Tibial nerve (tissue), 4 donors: Measurements from ENCODE around the gene STK33. TPM values are rescaled to one million over a fixed set of nuclear protein-coding genes. Genes with fewer than 3 reads are reported as not detected.
A peak's percentile ranks its signal among the peaks of the same experiment; 100 is the strongest.

ENCODE experiments used
- DNase-seq, 2 donors: peaks; one replicate each; pipeline ENCODE4 v3.0.0-alpha.2; 2019; ENCODE audit warnings: low spot score in 2 of 2
- H3K27ac ChIP-seq, 4 donors: fragments of 200-600 bp; sonication (generic) in 3 of 4; one replicate each; pipeline ENCODE4 v1.5.1; 2017 to 2019; ENCODE audit warnings: mild to moderate bottlenecking in 1 of 4
- H3K27me3 ChIP-seq, 2 donors: fragments of 200-600 bp; sonication (generic) in 1 of 2; one replicate each; pipeline versions ENCODE4 v1.5.1 to v1.6.0; 2017 to 2019
- H3K36me3 ChIP-seq, 3 donors: fragments of 200-600 bp; sonication (generic); one replicate each; pipeline ENCODE4 v1.5.1; 2018 to 2019
- H3K4me1 ChIP-seq, 4 donors: fragments of 200-600 bp; sonication (generic) in 3 of 4; one replicate each; pipeline ENCODE4 v1.5.1; 2017 to 2019
- H3K4me3 ChIP-seq, 4 donors: fragments of 200-600 bp; sonication (generic) in 3 of 4; one replicate each; pipeline ENCODE4 v1.5.1; 2017 to 2019; ENCODE audit warnings: mild to moderate bottlenecking in 1 of 4, moderate library complexity in 1 of 4
- H3K9me3 ChIP-seq, 4 donors: fragments of 200-600 bp; sonication (generic) in 3 of 4; one replicate each; pipeline ENCODE4 v1.5.1; 2017 to 2019
- EP300 ChIP-seq, 2 donors: sonication (generic); formaldehyde crosslinking; IDR thresholded peaks; one replicate each; pipeline ENCODE4 v1.6.1; 2017; ENCODE audit warnings: antibody characterized with exemption in 2 of 2, mild to moderate bottlenecking in 1 of 2
- POLR2A ChIP-seq, 2 donors: fragments of 450-650 bp; IDR thresholded peaks; one replicate each; pipeline ENCODE4 v1.6.1; 2017; ENCODE audit warnings: antibody characterized with exemption in 2 of 2, mild to moderate bottlenecking in 2 of 2, moderate library complexity in 2 of 2
- WGBS, 2 donors: methylation state at CpG; one replicate each; pipeline ENCODE4 v1.1.5; 2018; 5-methylcytosine and 5-hydroxymethylcytosine counted together
- total RNA-seq, 4 donors: library from RNA; depleted of rRNA; stranded (reverse); fragments of >200 nt; gene quantifications; one replicate each; pipeline ENCODE4 v1.1.0, GENCODE V29; 2016
- TF ChIP-seq, protein P1 (sequence below), 5 experiments: fragments of 200-600 bp in 3 of 5; fragments of 450-650 bp in 2 of 5; sonication (generic) in 3 of 5; IDR thresholded peaks; one replicate each; pipeline ENCODE4 v1.5.1; 2016 to 2019; ENCODE audit warnings: antibody characterized with exemption in 5 of 5, mild to moderate bottlenecking in 3 of 5, moderate library complexity in 2 of 5

STK33 gene
- total RNA-seq, 4 donors from 2014 or later, result 3.6 to 6.8 (median 5.0) TPM

DNA sequence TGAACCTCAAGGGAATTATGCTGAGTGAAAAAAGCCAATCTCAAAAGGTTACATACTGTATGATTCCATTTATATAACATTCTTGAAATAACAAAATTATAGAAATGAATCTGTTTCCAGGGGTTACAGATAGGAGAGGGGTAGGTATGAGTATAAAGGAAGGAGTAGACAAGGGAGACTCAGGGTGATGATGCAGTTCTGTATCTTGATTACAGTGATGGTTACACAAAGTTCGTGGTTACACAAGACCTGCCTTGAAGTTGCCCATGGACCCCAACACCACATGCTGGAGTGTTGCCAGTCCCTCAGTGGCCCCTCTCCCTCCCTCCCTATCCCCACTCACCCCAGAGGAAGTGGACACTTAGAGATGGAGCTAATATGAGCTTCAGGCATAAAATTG is 20.3 kb downstream of the STK33 start:
- H3K27me3 ChIP-seq, result no peaks in the 10 kb centered on the region
- no peak overlapping the region for H3K27ac ChIP-seq
- no peaks in the 10 kb centered on the region for H3K4me1 ChIP-seq
- no peak for DNase-seq
- 81 to 88% methylated on average over 1 of the region's 1 CpG for WGBS, 2 donors
- TF ChIP-seq, protein P1, sequence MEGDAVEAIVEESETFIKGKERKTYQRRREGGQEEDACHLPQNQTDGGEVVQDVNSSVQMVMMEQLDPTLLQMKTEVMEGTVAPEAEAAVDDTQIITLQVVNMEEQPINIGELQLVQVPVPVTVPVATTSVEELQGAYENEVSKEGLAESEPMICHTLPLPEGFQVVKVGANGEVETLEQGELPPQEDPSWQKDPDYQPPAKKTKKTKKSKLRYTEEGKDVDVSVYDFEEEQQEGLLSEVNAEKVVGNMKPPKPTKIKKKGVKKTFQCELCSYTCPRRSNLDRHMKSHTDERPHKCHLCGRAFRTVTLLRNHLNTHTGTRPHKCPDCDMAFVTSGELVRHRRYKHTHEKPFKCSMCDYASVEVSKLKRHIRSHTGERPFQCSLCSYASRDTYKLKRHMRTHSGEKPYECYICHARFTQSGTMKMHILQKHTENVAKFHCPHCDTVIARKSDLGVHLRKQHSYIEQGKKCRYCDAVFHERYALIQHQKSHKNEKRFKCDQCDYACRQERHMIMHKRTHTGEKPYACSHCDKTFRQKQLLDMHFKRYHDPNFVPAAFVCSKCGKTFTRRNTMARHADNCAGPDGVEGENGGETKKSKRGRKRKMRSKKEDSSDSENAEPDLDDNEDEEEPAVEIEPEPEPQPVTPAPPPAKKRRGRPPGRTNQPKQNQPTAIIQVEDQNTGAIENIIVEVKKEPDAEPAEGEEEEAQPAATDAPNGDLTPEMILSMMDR (IDR thresholded peaks at IDR 0.05), result no peak
- TF ChIP-seq EP300 (IDR thresholded peaks at IDR 0.05), result no peak
- TF ChIP-seq POLR2A (IDR thresholded peaks at IDR 0.05), result no peak
- H3K9me3 ChIP-seq, result peaks cover 0 to 6% (median 3%) of the 10 kb centered on the region in 4 donors
- no peak overlapping the region for H3K4me3 ChIP-seq
- H3K36me3 ChIP-seq, result no peaks in the 10 kb centered on the region

DNA sequence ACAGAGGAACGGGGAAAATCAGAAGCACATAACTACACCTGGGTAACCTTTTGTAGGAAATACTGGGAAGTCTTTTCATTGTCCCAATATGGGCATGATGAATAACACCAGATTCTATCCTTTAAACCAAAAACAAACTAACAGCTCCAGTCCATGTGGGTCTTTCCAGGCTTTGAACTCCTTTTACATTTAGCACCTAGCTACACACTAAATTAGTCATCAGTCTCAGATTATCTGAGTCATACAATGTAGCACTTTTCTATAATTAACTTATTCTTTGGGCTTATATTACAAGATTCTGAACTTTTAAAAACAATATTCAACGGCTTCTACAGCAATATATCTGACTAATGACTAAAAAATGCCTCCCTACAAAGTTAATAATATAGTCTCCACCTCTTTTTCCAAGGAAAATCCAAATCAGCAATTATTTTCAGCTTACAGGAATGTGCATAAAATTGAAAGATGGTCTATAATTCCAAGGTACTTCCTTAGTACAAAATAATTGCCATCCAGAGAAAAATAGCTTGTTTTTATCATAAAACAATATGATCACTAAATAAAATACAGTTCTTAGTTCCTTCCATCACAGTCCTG is 26.3 kb downstream of the STK33 start:
- TF ChIP-seq POLR2A (IDR thresholded peaks at IDR 0.05) (no peak), EP300 (IDR thresholded peaks at IDR 0.05) (no peak)
- TF ChIP-seq, protein P1 (IDR thresholded peaks at IDR 0.05), result no peak
- H3K4me1 ChIP-seq, result no peaks in the 10 kb centered on the region
- no peaks in the 10 kb centered on the region for H3K36me3 ChIP-seq
- no peak for DNase-seq
- 48 to 70% methylated on average over 2 of the region's 2 CpGs for WGBS, 2 donors
- no peak overlapping the region for H3K27ac ChIP-seq
- H3K9me3 ChIP-seq, result no peaks in the 10 kb centered on the region
- H3K4me3 ChIP-seq, result no peak overlapping the region
- H3K27me3 ChIP-seq, result no peaks in the 10 kb centered on the region

DNA sequence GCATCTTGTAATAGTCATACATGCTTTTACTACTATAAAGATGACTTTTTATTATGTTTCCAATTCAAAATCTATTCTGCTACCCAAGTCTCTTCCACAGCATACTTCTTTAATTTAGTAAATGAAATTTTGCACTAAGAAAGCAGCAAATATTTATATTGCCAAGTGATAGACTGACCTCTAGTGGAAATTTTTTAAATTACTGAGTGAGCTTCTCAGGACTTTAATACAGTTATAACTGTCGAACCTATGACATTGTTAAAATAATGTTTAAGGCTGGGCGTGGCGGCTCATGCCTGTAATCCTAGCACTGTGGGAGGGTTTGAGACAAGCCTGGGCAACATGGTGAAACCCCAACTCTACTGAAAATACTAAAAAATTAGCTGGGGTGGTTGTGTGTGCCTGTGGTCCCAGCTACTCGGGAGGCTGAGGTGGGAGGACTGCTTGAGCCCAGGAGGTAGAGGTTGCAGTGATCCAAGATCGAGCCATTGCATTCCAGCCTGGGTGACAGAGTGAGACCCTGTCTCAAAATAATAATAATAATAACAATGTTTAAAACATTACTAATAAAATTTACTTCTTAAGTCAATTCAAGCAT is 27.3 kb downstream of the STK33 start:
- no peaks in the 10 kb centered on the region for H3K36me3 ChIP-seq
- 29% methylated on average over 5 of the region's 5 CpGs for WGBS, 2 donors

DNA sequence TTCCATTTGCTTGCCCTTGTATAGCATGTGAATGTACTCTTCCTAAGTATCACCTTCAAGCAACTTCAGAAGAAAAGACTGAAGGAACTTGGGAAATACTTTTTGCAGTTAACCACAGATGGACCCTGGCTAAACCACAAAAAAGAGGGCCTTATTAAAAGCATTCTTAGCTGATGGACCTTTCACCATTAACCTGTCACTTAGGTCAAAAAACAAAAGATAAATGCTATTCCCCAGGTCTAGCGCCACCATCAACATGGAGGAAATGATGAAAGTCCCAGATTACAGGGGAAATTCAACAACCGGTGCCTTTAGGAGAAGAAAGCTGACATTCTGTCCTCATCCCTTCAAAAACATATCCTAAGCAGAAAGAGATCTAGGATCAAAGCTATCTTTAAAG is 29.5 kb downstream of the STK33 start:
- Histone ChIP-seq H3K4me3 (no peak overlapping the region), H3K27me3 (no peaks in the 10 kb centered on the region), H3K36me3 (no peaks in the 10 kb centered on the region), H3K9me3 (peaks cover 0 to 15% (median 0%) of the 10 kb centered on the region in 4 donors), H3K4me1 (no peaks in the 10 kb centered on the region), H3K27ac (no peak overlapping the region)
- TF ChIP-seq POLR2A (IDR thresholded peaks at IDR 0.05) (no peak), EP300 (IDR thresholded peaks at IDR 0.05) (no peak)
- TF ChIP-seq, protein P1 (IDR thresholded peaks at IDR 0.05), result no peak
- no peak for DNase-seq
- 58 to 62% methylated on average over 2 of the region's 2 CpGs for WGBS, 2 donors

More for the DNA sequence above, 27.3 kb downstream of the STK33 start:
- Histone ChIP-seq H3K9me3 (peaks cover 0 to 3% (median 0%) of the 10 kb centered on the region in 4 donors), H3K27me3 (no peaks in the 10 kb centered on the region), H3K27ac (no peak overlapping the region), H3K4me3 (no peak overlapping the region), H3K4me1 (no peaks in the 10 kb centered on the region)
- TF ChIP-seq, protein P1 (IDR thresholded peaks at IDR 0.05), result peak; percentile 48 to 70 (median 62)
- TF ChIP-seq POLR2A (IDR thresholded peaks at IDR 0.05) (no peak), EP300 (IDR thresholded peaks at IDR 0.05) (no peak)
- no peak for DNase-seq

DNA sequence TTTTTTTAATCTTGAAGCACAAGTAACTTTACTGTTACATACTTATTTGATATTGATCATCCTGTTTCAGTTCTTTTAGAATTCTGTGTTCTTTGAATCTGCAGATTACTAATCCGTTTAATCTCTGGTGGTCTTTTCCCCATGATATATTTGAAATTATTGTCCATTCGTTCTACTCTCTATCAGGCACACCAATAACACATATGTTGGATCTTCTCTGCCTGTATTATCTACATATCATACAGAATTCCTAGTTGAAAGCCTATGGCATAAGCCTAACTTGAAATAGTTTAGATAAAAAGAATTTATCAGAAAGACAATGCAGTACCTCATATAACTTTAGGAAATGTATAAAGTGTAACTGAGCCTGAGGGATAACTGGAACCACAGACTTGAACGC is 32.6 kb downstream of the STK33 start:
- no peak overlapping the region for H3K4me3 ChIP-seq
- TF ChIP-seq, protein P1 (IDR thresholded peaks at IDR 0.05), result no peak
- TF ChIP-seq POLR2A (IDR thresholded peaks at IDR 0.05) (no peak), EP300 (IDR thresholded peaks at IDR 0.05) (no peak)

More for the DNA sequence above, 32.6 kb downstream of the STK33 start:
- no peaks in the 10 kb centered on the region for H3K27me3 ChIP-seq
- H3K4me1 ChIP-seq, result no peaks in the 10 kb centered on the region
- H3K27ac ChIP-seq, result no peak overlapping the region
- H3K9me3 ChIP-seq, result peaks cover 0 to 15% (median 0%) of the 10 kb centered on the region in 4 donors
- DNase-seq, result no peak
- H3K36me3 ChIP-seq, result no peaks in the 10 kb centered on the region
- WGBS, 2 donors, result 89 to 93% methylated on average over 3 of the region's 3 CpGs
